NT2/D1 (cell line): ENCODE data around the gene NR2C2AP.

ENCODE experiments used
- DNase-seq: peaks from one replicate; pipeline ENCODE4 v3.0.0-alpha.2; 2011; ENCODE audit warnings: low read depth, low spot score
- H3K27me3 ChIP-seq: 2 replicates; pipeline ENCODE4 v1.6.0; 2011; ENCODE audit warnings: mild to moderate bottlenecking; ENCODE audit not compliant: insufficient read length, insufficient read depth
- H3K36me3 ChIP-seq: 2 replicates; pipeline ENCODE4 v1.6.1; 2011; ENCODE audit warnings: mild to moderate bottlenecking, low read length, mixed read lengths; ENCODE audit not compliant: insufficient read depth, insufficient read length
- H3K4me1 ChIP-seq: 2 replicates; pipeline ENCODE4 v1.5.1; 2011; ENCODE audit not compliant: insufficient read depth, insufficient read length
- H3K4me3 ChIP-seq: 2 replicates; pipeline ENCODE4 v1.5.1; 2011; ENCODE audit warnings: low read depth; ENCODE audit not compliant: insufficient read length
- H3K9ac ChIP-seq: 2 replicates; pipeline ENCODE4 v1.6.0; 2011; ENCODE audit warnings: low read depth; ENCODE audit not compliant: insufficient read length
- H3K9me3 ChIP-seq: 2 replicates; pipeline ENCODE4 v1.5.1; 2011; ENCODE audit warnings: mild to moderate bottlenecking, low read length; ENCODE audit not compliant: insufficient read depth
- SUZ12 ChIP-seq: IDR thresholded peaks from 2 replicates; pipeline ENCODE4 v1.6.1; 2011; ENCODE audit not compliant: insufficient read length, insufficient read depth; ENCODE audit errors: extremely low read depth
- YY1 ChIP-seq: IDR thresholded peaks from 2 replicates; pipeline ENCODE4 v1.6.1; 2011; ENCODE audit not compliant: insufficient read length, insufficient read depth
- ZNF274 ChIP-seq: IDR thresholded peaks from 2 replicates; pipeline ENCODE4 v1.6.1; 2011; ENCODE audit warnings: mild to moderate bottlenecking, low read depth, low read length

Gene NR2C2AP

DNA sequence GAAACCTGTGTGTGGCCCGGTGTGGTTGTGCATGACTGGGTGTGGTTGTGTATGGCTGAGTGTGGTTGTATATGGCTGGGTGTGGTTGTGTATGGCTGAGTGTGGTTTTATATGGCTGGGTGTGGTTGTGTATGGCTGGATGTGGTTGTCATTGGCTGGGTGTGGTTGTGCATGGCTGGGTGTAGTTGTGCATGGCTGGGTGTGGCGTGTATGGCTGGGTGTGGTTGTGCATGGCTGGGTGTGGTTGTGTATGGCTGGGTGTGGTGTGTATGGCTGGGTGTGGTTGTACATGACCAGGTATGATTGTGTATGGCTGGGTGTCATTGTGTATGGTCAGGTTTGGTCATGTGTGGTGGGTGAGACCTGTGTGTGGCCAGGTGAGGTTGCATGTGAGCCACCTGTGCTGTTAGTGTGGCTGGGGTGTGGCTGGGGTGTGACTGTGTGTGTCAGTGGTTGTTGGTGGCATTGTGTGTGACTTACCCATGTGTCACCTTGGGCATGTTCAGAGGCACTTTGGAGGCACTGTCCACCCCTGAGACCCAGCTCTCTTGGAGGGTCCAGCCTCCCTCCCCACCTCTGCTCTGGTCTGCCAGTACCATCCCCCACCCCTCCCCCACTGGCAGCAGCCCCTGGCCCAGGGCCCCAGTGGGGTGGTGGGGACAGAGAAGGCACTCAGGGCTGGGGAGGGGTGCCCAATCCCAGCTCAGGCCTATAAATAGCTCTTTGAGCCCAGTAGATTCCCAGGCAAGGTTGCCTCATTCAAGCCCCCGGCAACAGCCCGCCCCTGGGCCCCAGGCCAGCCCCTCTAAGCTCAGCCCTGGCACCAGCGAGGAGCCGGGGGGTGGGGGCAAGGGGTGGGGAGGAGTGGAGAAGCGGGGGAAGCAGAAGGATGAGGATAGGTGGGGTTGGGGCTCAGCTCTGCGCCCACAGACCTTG is 4.7 kb upstream of the NR2C2AP start:
- DNase-seq, result no peak
- H3K9ac ChIP-seq, result no peak overlapping the region
- no peak overlapping the region for H3K4me3 ChIP-seq
- peaks cover 21% of the 10 kb centered on the region for H3K4me1 ChIP-seq
- peaks cover 88% of the 10 kb centered on the region for H3K27me3 ChIP-seq
- TF ChIP-seq SUZ12 (no peak), YY1 (no peak), ZNF274 (no peak)
- H3K9me3 ChIP-seq, result no peaks in the 10 kb centered on the region
- no peaks in the 10 kb centered on the region for H3K36me3 ChIP-seq

DNA sequence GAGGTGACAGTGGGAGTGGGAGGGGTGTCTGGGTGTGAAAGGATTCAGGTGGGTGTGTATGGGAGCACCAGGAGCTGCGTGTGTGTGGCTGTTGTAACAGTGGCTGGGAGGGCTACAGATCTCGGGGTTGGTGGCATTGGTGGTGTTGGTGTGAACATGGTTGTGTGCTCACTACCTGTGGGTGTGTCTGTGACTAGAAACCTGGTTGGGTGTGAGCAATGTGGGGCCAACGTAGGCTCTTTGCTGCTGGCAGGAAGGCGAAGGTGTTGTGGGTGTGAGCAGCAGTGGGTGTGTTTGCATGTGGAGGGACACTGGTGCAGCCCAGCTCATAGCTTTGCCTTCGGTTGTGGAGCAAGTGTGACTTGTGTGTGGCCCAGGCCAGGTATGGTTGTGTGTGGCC is 3.7 kb upstream of the NR2C2AP start:
- Histone ChIP-seq H3K27me3 (peaks cover 78% of the 10 kb centered on the region), H3K9me3 (no peaks in the 10 kb centered on the region)

DNA sequence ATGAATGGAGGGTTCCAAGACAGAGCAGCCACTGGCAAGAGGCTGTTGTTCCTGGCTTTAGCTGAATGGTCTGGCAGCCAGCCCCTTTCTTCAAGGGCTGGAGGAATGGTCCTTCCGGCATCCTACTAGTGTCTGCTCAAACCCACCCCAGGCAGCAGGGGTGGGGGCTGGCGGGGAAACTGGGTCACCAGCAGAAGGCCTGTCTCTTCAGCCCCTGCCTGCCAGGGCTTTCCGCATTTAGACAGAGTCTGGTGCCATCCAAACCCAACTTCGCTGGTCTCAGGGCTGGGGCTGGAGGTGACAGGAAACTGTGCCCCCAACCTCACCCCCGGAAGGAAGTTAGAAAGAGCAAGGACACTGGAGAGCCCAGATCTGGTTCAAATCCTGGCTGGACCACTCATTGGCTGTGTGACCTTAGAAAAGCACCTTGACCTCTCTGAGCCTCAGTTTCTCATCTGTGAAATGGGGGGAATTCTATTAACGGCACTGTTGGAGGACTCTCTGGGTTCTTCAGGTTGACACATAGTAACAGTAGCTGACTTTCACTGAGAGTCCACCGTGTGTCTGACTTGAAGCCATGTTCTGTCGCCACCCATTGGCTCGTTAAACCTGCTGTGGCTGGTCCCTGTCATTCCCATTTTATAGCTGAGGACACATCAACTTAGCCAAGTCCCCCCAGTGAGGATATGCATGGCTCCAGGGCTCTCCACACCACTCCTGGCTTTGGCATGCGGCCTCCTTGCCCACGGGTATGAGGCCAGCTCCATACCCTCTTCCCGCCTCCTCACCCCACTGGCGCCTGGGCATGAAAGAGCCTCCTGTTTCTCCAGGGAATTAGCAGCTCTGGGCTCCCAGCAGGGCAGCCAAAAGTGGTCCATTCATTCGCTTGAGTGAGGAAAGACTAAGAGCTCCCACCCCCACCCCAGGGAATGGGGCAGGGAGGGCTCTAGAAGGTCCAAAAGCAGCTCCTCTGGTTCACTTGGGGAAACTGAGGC is 2.5 kb upstream of the NR2C2AP start:
- TF ChIP-seq YY1 (no peak), SUZ12 (peak; percentile 6)
- no peak for DNase-seq
- Histone ChIP-seq H3K4me3 (no peak overlapping the region), H3K4me1 (peaks cover 14% of the 10 kb centered on the region), H3K9ac (no peak overlapping the region), H3K27me3 (peaks cover 66% of the 10 kb centered on the region), H3K9me3 (no peaks in the 10 kb centered on the region), H3K36me3 (peaks cover 17% of the 10 kb centered on the region)

More for the DNA sequence above, 3.7 kb upstream of the NR2C2AP start:
- Histone ChIP-seq H3K4me1 (peaks cover 19% of the 10 kb centered on the region), H3K36me3 (peaks cover 8% of the 10 kb centered on the region), H3K4me3 (no peak overlapping the region), H3K9ac (no peak overlapping the region)
- DNase-seq, result no peak
- TF ChIP-seq ZNF274 (no peak), SUZ12 (no peak), YY1 (no peak)

DNA sequence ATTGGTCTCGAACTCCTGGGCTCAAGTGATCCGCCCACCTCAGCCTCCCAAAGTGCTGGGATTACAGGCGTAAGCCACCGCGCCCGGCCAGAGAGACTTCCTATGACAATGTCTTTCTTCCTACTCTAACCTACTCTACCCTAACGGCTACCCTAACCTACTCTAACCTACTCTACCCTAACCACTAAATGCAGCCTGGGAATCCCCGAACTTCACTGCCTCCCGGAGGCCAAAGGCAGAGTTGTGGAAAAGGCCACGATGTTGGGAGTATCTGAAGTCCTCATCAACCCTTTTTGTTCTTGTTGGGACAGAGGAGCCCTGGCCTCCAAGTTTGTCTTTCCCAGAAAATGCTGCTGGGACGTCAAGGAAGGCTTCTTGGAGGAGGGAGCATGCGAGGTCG is 967 bp upstream of the NR2C2AP start:
- TF ChIP-seq YY1, result no peak
- no peak for TF ChIP-seq SUZ12
- TF ChIP-seq ZNF274, result no peak
- no peak for DNase-seq
- H3K27me3 ChIP-seq, result peaks cover 51% of the 10 kb centered on the region
- H3K9me3 ChIP-seq, result no peaks in the 10 kb centered on the region
- no peak overlapping the region for H3K4me3 ChIP-seq
- no peak overlapping the region for H3K9ac ChIP-seq
- peaks cover 27% of the 10 kb centered on the region for H3K36me3 ChIP-seq
- H3K4me1 ChIP-seq, result peaks cover 14% of the 10 kb centered on the region

DNA sequence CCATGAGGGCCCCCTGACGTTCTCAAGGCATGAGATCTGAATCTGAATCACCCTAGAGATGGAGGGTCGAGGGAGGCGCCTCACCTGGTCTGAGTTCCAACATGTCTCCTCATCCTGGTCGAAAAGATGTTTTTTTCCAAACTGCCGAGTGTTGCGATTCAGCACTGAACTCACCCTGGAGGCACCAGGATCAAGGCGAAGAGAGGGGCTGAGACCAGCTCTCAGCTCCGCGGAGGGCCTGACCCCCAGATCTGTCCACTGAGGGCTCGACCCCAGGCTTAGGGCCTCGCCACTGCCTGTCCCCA is 555 bp downstream of the NR2C2AP start:
- DNase-seq, result no peak
- no peak for TF ChIP-seq SUZ12
- no peak for TF ChIP-seq YY1
- no peak for TF ChIP-seq ZNF274
- peak overlapping the region; percentile 97 for H3K9ac ChIP-seq
- H3K36me3 ChIP-seq, result peaks cover 41% of the 10 kb centered on the region
- peaks cover 38% of the 10 kb centered on the region for H3K27me3 ChIP-seq
- H3K9me3 ChIP-seq, result no peaks in the 10 kb centered on the region
- peak overlapping the region; percentile 93 for H3K4me3 ChIP-seq
- peaks cover 11% of the 10 kb centered on the region for H3K4me1 ChIP-seq

DNA sequence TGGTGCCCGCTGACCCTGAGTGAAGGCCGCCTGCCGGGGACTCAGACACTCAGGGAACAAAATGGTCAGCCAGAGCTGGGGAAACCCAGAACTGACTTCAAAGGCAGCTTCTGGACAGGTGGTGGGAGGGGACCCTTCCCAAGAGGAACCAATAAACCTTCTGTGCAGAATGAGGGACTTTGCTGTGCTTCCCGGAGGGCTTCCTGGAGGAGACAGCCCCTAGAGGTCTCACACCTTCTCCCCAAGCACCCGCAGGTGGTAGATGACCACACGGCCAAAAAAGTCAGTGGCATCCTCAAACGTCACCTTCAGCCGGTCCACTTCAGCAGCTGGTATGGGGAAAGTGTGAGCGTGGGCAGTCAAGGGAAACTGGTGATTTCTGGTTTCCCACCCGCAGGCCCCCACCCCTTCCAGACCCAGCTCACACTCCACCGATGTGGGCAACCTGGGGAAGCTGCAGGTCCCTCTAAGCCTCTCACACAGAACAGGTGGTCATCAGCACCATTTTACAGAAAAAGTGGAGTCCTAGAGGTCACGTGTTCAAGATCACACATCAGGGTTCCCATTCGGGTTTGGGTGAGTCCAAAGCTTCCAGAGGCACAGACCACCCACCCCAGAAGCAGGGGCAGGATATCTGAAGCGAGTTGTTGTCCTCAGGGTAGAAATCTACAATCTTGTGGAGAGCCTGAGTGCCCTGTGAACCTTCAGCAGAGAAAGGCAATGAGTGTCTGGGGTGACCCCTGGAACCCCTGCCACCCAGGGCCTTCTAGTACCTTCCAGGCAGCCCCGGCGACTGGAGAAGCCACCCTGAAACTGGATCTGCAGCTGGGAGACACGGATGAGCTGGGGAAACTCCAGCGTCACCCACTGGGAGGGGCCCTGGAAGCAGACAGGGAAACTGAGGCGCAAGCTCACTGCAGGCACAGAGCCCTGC is 1.2 kb downstream of the NR2C2AP start:
- Histone ChIP-seq H3K36me3 (peaks cover 46% of the 10 kb centered on the region), H3K4me1 (peaks cover 11% of the 10 kb centered on the region), H3K4me3 (peak overlapping the region; percentile 93), H3K9me3 (no peaks in the 10 kb centered on the region), H3K27me3 (peaks cover 31% of the 10 kb centered on the region), H3K9ac (peak overlapping the region; percentile 97)
- TF ChIP-seq YY1, result no peak
- TF ChIP-seq SUZ12, result no peak
- no peak for TF ChIP-seq ZNF274
- DNase-seq, result no peak
